MM.1S (cell line): ENCODE measurements around the gene DDX28.

ENCODE experiments used
- DNase-seq: peaks from one replicate; pipeline ENCODE4 v3.0.0-alpha.2; 2015
- H2AFZ ChIP-seq: fragments of 300-600 bp; sonication (generic); 2 replicates; pipeline ENCODE4 v1.6.0; 2016; ENCODE audit warnings: antibody characterized with exemption, low read length
- H3F3A ChIP-seq: fragments of 300-600 bp; sonication (generic); 2 replicates; pipeline ENCODE4 v1.6.1; 2016; ENCODE audit warnings: mild to moderate bottlenecking, antibody characterized with exemption, low read length, moderate library complexity, mixed read lengths; ENCODE audit not compliant: insufficient read depth
- H3K27ac ChIP-seq: fragments of 300-600 bp; sonication (generic); 2 replicates; pipeline ENCODE4 v1.5.1; 2016; ENCODE audit warnings: mild to moderate bottlenecking, low read length
- H3K27me3 ChIP-seq: fragments of 300-600 bp; sonication (generic); replicated peaks from 2 replicates; pipeline ENCODE4 v1.6.0; 2016; ENCODE audit warnings: low read length; ENCODE audit not compliant: insufficient read depth
- H3K36me3 ChIP-seq: fragments of 300-600 bp; sonication (generic); replicated peaks from 2 replicates; pipeline ENCODE4 v1.6.1; 2016; ENCODE audit warnings: mild to moderate bottlenecking, low read length, mixed read lengths; ENCODE audit not compliant: insufficient read depth
- H3K4me1 ChIP-seq: fragments of 300-600 bp; sonication (generic); 2 replicates; pipeline ENCODE4 v1.6.1; 2016; ENCODE audit warnings: low read length, mixed read lengths
- H3K4me2 ChIP-seq: fragments of 300-600 bp; sonication (generic); 2 replicates; pipeline ENCODE4 v1.6.0; 2016; ENCODE audit warnings: low read depth, low read length
- H3K4me3 ChIP-seq: fragments of 300-600 bp; sonication (generic); 2 replicates; pipeline ENCODE4 v1.5.1; 2016; ENCODE audit warnings: low read length, mixed read lengths
- H3K79me2 ChIP-seq: fragments of 300-600 bp; sonication (generic); 2 replicates; pipeline ENCODE4 v1.6.1; 2016; ENCODE audit warnings: mixed run types, low read length, mixed read lengths
- H3K9ac ChIP-seq: fragments of 300-600 bp; sonication (generic); 2 replicates; pipeline ENCODE4 v1.6.1; 2016; ENCODE audit warnings: low read length, mixed read lengths
- H3K9me2 ChIP-seq: fragments of 300-600 bp; sonication (generic); replicated peaks from 2 replicates; pipeline ENCODE4 v1.6.1; 2016; ENCODE audit warnings: mild to moderate bottlenecking, low read length, mixed read lengths; ENCODE audit not compliant: insufficient read depth
- H3K9me3 ChIP-seq: fragments of 300-600 bp; sonication (generic); replicated peaks from 2 replicates; pipeline ENCODE4 v1.6.1; 2016; ENCODE audit warnings: mild to moderate bottlenecking, low read length, mixed read lengths; ENCODE audit not compliant: insufficient read depth
- H4K20me1 ChIP-seq: fragments of 300-600 bp; sonication (generic); 2 replicates; pipeline ENCODE4 v1.6.1; 2016; ENCODE audit warnings: mild to moderate bottlenecking, low read length, moderate library complexity, mixed read lengths; ENCODE audit not compliant: insufficient read depth
- EZH2 ChIP-seq: fragments of 300-600 bp; sonication (generic); optimal IDR thresholded peaks from 2 replicates; pipeline ENCODE3; 2017; ENCODE audit warnings: low read depth, mild to moderate bottlenecking, antibody characterized with exemption, low read length, mixed read lengths
- EZH2phosphoT487 ChIP-seq: fragments of 300-600 bp; sonication (generic); IDR thresholded peaks from 2 replicates; pipeline ENCODE4 v1.6.1; 2018; ENCODE audit warnings: antibody characterized with exemption, low read length
- TF ChIP-seq, protein P1 (sequence below): fragments of 300-600 bp; sonication (generic); IDR thresholded peaks from 2 replicates; pipeline ENCODE4 v1.5.1; 2016; ENCODE audit warnings: antibody characterized with exemption, low read length, mixed read lengths

Gene DDX28

DNA sequence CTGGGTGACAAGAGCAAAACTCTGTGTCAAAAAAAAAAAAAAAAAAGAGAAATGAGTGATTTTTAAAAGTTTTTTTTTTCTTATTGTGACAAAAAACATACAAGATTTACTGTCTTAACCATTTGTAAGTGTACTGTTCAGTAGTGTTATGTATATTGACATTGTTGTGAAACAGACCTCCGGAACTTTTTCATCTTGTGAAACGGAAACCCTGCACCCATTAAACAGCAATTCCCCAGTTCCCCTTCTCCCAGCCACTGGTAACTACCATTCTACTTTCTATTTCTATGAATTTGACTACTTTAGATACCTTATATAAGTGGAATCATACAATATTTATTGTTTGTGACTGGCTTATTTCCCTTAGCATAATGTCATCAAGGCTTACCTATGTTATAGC lies 18.8 kb upstream of the DDX28 start:
- Histone ChIP-seq H3K9ac (no peak overlapping the region), H3K4me3 (no peak overlapping the region), H3K4me2 (no peak overlapping the region), H3F3A (no peaks in the 10 kb centered on the region), H3K79me2 (no peaks in the 10 kb centered on the region), H3K27me3 (no peaks in the 10 kb centered on the region), H4K20me1 (no peaks in the 10 kb centered on the region), H3K9me2 (no peaks in the 10 kb centered on the region), H2AFZ (no peak overlapping the region), H3K9me3 (no peaks in the 10 kb centered on the region), H3K27ac (no peak overlapping the region), H3K4me1 (no peaks in the 10 kb centered on the region), H3K36me3 (no peaks in the 10 kb centered on the region)
- DNase-seq, result no peak
- TF ChIP-seq, protein P1, sequence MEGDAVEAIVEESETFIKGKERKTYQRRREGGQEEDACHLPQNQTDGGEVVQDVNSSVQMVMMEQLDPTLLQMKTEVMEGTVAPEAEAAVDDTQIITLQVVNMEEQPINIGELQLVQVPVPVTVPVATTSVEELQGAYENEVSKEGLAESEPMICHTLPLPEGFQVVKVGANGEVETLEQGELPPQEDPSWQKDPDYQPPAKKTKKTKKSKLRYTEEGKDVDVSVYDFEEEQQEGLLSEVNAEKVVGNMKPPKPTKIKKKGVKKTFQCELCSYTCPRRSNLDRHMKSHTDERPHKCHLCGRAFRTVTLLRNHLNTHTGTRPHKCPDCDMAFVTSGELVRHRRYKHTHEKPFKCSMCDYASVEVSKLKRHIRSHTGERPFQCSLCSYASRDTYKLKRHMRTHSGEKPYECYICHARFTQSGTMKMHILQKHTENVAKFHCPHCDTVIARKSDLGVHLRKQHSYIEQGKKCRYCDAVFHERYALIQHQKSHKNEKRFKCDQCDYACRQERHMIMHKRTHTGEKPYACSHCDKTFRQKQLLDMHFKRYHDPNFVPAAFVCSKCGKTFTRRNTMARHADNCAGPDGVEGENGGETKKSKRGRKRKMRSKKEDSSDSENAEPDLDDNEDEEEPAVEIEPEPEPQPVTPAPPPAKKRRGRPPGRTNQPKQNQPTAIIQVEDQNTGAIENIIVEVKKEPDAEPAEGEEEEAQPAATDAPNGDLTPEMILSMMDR, result no peak
- TF ChIP-seq EZH2phosphoT487 (no peak), EZH2 (no peak)

DNA sequence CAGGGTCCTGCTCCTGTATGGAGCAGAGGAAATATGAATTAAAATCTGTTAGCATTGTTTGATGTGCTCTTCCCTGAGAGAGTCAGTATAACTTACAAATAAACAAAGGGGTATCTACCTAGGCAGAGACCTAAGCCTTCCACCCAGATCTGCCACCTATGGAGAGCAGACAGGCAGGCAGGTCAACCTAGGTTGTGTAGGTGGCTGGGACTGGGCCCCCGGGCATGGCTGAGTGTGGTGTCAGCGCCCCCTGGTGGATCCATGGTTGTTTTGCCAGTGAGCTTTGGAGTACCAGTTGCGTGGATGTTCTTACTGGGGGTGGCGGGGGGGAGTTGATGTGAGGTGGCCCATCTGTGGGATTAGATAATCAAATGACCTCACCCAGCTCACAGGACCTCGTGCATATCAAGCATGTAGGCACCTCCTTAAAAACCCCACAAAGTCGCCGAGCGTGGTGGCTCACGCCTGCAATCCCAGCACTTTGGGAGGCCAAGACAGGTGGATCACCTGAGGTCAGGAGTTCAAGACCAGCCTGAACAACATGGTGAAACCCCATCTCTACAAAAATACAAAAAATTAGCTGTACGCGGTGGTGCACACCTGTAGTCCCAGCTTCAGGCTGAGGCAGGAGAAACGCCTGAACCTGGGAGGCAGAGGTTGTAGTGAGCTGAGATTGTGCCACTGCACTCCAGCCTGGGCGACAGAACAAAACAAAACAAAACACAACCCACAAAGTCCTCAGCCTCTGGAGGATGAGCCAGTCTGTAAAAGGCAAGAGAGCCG lies 17.7 kb upstream of the DDX28 start:
- Histone ChIP-seq H3K4me2 (no peak overlapping the region), H3K9me2 (no peaks in the 10 kb centered on the region), H3K4me1 (no peaks in the 10 kb centered on the region), H3K36me3 (no peaks in the 10 kb centered on the region), H3K27me3 (no peaks in the 10 kb centered on the region), H3K9ac (no peak overlapping the region), H4K20me1 (no peaks in the 10 kb centered on the region), H3K27ac (no peak overlapping the region), H3K4me3 (no peak overlapping the region), H3K9me3 (no peaks in the 10 kb centered on the region), H3F3A (no peaks in the 10 kb centered on the region), H3K79me2 (no peaks in the 10 kb centered on the region), H2AFZ (no peak overlapping the region)
- peak; percentile 82 for DNase-seq
- TF ChIP-seq EZH2phosphoT487 (no peak), EZH2 (no peak)
- TF ChIP-seq, protein P1, result peak; percentile 88

DNA sequence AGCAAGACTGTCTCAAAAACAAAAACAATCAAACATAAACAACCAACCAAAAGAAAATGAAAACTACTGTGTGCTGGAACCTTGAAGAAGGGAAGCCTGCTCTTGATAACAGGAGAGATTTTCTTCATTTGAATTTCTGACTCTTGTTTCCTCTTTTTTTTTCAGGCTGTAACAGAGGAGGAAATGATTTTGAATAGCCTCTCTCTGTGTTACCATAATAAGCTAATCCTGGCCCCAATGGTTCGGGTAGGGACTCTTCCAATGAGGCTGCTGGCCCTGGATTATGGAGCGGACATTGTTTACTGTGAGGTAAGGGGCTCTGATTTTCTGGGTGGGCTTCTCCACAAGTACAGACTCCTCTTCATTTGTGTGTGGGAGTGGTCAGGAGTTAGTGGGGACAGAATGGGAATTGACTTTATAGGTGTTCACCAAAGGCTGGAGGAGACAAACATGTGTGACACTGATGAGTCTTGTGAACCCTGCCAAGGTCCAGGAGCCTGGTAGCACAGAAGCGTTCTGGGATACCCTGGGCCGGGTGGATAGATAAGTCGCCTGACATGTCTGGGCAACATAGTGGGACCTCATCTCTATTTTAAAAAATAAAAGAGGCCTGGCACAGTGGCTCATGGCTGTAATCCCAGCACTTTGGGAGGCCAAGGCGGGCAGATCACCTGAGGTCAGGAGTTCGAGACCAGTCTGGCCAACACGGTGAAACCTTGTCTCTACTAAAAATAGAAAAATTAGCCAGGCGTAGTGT lies 15.0 kb upstream of the DDX28 start:
- Histone ChIP-seq H3K9ac (no peak overlapping the region), H3K9me3 (no peaks in the 10 kb centered on the region), H3K79me2 (no peaks in the 10 kb centered on the region), H3K4me1 (no peaks in the 10 kb centered on the region), H3F3A (no peaks in the 10 kb centered on the region), H3K36me3 (no peaks in the 10 kb centered on the region), H3K27me3 (no peaks in the 10 kb centered on the region), H3K9me2 (no peaks in the 10 kb centered on the region), H3K4me2 (no peak overlapping the region), H4K20me1 (no peaks in the 10 kb centered on the region), H3K4me3 (no peak overlapping the region), H3K27ac (no peak overlapping the region), H2AFZ (no peak overlapping the region)
- no peak for TF ChIP-seq EZH2
- TF ChIP-seq, protein P1, result no peak
- TF ChIP-seq EZH2phosphoT487, result no peak
- DNase-seq, result no peak
